Measurements from ENCODE around the gene TLE5.

The TLE5 gene

DNA sequence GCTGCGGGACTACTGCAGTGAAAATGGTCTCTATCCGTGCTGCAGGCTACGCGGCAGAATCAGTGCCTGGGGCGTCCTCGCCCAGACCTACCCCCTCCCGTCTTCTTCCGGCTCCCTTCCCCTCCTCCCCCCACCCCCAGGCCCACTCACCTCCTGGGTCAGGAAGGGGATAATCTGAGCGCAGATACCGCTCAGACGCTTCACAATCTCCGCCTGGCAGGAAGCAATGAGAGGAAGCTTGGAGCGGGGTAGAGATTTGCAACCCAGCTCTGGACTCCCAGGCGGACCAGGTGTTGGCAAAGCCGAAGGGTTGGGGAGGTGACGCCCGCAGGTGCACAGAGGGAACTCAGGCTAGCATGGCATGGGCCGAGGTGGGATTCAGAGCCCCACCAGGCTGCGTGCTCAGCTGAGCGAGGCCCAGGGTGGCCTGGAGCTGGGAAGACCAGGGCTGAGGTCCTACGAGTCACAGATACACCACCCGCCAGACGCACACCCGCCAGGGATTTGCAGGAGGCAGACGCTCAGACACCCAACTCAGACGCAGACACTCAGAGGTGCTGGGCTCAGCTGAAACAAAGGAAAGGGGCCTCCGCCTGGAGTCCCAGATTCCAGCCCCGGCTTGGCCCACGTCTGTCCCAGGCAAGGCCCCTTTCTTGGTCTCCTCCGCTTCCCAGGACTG is 37.3 kb downstream of the TLE5 start:
- DNase-seq: no peak
- TF ChIP-seq, protein P1, sequence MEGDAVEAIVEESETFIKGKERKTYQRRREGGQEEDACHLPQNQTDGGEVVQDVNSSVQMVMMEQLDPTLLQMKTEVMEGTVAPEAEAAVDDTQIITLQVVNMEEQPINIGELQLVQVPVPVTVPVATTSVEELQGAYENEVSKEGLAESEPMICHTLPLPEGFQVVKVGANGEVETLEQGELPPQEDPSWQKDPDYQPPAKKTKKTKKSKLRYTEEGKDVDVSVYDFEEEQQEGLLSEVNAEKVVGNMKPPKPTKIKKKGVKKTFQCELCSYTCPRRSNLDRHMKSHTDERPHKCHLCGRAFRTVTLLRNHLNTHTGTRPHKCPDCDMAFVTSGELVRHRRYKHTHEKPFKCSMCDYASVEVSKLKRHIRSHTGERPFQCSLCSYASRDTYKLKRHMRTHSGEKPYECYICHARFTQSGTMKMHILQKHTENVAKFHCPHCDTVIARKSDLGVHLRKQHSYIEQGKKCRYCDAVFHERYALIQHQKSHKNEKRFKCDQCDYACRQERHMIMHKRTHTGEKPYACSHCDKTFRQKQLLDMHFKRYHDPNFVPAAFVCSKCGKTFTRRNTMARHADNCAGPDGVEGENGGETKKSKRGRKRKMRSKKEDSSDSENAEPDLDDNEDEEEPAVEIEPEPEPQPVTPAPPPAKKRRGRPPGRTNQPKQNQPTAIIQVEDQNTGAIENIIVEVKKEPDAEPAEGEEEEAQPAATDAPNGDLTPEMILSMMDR (IDR thresholded peaks at IDR 0.05; ENCODE audit: low read depth, low read length, missing control alignments): no peak
- no peak overlapping the region for H3K27ac ChIP-seq
- in situ Hi-C loops (cut with HindIII; ENCODE audit: low pct_ligation_motif_present, low sequenced_read_pairs): no loop called here
- H3K4me3 ChIP-seq (ENCODE audit: low read depth, low read length): no peak overlapping the region
- peaks cover 47% of the 10 kb centered on the region for H3K27me3 ChIP-seq (replicated peaks)
- H3K36me3 ChIP-seq (replicated peaks): no peaks in the 10 kb centered on the region

DNA sequence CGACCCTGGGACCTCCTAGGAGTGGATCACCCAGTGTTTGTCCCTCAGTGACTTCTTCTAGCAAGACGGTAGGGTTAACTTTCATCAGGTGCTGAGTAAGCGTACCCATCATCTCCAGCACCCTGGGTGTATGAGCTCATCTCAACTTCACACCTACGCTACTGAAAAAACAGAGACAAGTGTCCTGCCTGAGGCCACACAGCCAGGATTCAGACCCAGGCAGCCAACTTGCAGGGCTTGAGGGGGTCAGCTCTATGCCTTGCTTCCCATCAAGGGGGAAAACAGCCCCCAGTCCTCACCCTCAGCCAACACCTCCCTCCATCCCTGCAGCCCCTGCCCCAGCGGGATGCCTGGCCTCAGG is 37.8 kb downstream of the TLE5 start:
- Histone ChIP-seq H3K4me3 (ENCODE audit: low read depth, low read length) (no peak overlapping the region), H3K36me3 (replicated peaks) (no peaks in the 10 kb centered on the region), H3K27ac (no peak overlapping the region), H3K27me3 (replicated peaks) (peaks cover 42% of the 10 kb centered on the region)
- TF ChIP-seq, protein P1 (IDR thresholded peaks at IDR 0.05; ENCODE audit: low read depth, low read length, missing control alignments): no peak
- in situ Hi-C loops (cut with HindIII; ENCODE audit: low pct_ligation_motif_present, low sequenced_read_pairs): no loop called here
- DNase-seq: no peak

DNA sequence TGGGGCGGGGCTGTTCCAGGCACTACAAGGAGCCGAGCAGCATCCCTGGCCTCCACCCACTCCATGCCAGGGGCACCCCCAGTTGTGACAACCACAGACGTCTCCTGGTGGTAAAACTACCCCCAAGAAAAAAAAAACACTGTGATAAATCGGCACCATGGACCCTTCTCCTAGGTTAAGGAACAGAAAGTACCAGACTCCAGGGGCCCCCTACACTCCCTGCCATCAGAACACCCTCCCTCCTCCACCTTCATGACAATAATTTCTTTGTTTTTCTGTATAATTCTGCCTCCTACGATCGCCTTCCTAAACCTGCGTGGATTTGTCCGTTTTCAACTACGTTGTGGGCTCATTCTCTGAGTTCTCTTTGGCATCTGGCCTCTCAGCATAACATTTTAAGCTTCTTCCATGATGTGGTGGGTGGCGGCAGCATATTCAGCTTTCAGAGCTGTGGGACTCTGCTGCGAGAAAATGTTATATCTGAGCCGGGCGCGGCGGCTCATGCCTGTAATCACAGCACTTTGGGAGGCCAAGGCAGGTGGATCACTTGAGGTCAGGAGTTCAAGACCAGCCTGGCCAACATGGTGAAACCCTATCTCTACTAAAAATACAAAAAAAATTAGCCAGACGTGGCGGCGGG is 41.9 kb downstream of the TLE5 start:
- TF ChIP-seq, protein P1 (IDR thresholded peaks at IDR 0.05; ENCODE audit: low read depth, low read length, missing control alignments): no peak
- H3K4me3 ChIP-seq (ENCODE audit: low read depth, low read length): no peak overlapping the region
- in situ Hi-C loops (cut with HindIII; ENCODE audit: low pct_ligation_motif_present, low sequenced_read_pairs): no loop called here
- no peak overlapping the region for H3K27ac ChIP-seq
- H3K27me3 ChIP-seq (replicated peaks): peaks cover 9% of the 10 kb centered on the region
- DNase-seq: no peak
- H3K36me3 ChIP-seq (replicated peaks): no peaks in the 10 kb centered on the region

DNA sequence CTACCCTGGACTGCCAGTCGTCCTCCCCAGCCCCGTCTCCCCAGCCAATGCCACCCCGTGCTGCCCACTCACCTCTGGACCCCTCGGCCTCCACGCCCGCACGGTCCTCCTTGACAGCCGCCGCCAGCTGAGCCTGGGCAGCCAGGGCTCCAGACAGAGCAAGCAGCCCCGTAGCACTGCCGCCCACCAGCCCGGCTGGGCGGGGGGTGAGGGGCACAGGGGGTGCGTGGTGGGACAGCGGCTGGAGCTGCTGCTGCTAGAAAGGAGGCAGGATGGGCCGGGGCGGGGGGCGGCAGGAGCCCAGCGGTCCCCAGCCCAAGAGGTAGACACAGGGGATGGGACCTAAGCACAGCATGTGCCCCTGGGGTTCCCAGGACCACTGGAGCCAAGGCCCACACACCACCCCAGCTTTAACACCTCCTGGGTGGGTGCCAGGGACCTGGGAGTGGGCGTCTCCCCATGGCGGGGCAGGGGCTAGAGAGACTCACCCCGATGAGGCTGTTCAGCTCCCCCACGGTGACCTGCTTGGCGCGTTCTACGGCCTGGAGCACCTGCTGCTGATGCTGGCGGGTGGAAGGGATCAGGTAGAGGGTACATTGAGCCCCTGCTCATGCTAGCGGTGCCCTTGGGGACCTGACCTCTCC is 43.0 kb downstream of the TLE5 start:
- DNase-seq: no peak
- Histone ChIP-seq H3K36me3 (replicated peaks) (no peaks in the 10 kb centered on the region), H3K4me3 (ENCODE audit: low read depth, low read length) (no peak overlapping the region), H3K27ac (no peak overlapping the region), H3K27me3 (replicated peaks) (no peaks in the 10 kb centered on the region)
- in situ Hi-C loops (cut with HindIII; ENCODE audit: low pct_ligation_motif_present, low sequenced_read_pairs): no loop called here
- TF ChIP-seq, protein P1 (IDR thresholded peaks at IDR 0.05; ENCODE audit: low read depth, low read length, missing control alignments): no peak

DNA sequence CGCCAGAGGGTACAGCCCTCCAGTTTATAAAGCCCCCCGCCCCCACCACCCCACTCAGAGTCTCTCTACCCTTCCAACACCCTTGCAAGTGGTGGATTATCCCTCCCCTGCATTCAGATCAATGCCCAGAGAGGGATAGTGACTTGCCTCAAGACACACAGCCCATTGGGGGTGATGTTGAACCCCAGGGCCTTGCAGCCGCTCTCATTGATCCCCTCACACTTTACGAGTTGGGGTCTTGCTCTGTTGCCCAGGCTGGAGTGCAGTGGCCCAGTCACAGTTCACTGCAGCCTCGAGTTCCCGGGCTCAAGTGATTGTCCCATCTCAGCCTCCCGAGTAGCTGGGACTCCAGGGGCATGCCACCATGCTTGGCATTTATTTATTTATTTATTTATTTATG is 44.4 kb downstream of the TLE5 start:
- peaks cover 1% of the 10 kb centered on the region for H3K27me3 ChIP-seq (replicated peaks)
- DNase-seq: no peak
- H3K4me3 ChIP-seq (ENCODE audit: low read depth, low read length): no peak overlapping the region
- TF ChIP-seq, protein P1 (IDR thresholded peaks at IDR 0.05; ENCODE audit: low read depth, low read length, missing control alignments): no peak
- no peaks in the 10 kb centered on the region for H3K36me3 ChIP-seq (replicated peaks)
- in situ Hi-C loops (cut with HindIII; ENCODE audit: low pct_ligation_motif_present, low sequenced_read_pairs): no loop called here
- no peak overlapping the region for H3K27ac ChIP-seq

All from brain microvascular endothelial cell (primary cell).